GM12891 (cell line): ENCODE results near the gene EXOSC2.
"Not testable (repeated sequence)": the region's sequence is repeated elsewhere in the genome, so short reads cannot be mapped to it uniquely, and the experiment has no call there.

Experiments used
- DNase-seq: peaks from one replicate; pipeline ENCODE4 v3.0.0; 2011; ENCODE audit warnings: low spot score; ENCODE audit not compliant: insufficient read length
- FAIRE-seq: peaks from 2 replicates; lab custom pipeline; 2011; peaks lifted over from hg19 to GRCh38; lab: Jason Lieb, UNC
- PAX5 ChIP-seq: IDR thresholded peaks from 2 replicates; pipeline ENCODE4 v1.6.1; 2011; ENCODE audit warnings: low read length, moderate library complexity, mild to moderate bottlenecking; ENCODE audit not compliant: insufficient read depth, severe bottlenecking
- POLR2A ChIP-seq: IDR thresholded peaks from 2 replicates; pipeline ENCODE4 v1.6.1; 2011; ENCODE audit warnings: low read depth, low read length, control low read depth
- POLR2AphosphoS5 ChIP-seq: IDR thresholded peaks from 2 replicates; pipeline ENCODE4 v1.6.1; 2011; ENCODE audit warnings: low read depth, low read length, control low read depth
- POU2F2 ChIP-seq: IDR thresholded peaks from 2 replicates; pipeline ENCODE4 v1.6.1; 2011; ENCODE audit warnings: low read depth, mild to moderate bottlenecking, control low read depth, low read length, moderate library complexity
- SPI1 ChIP-seq: IDR thresholded peaks from 2 replicates; pipeline ENCODE4 v1.6.1; 2011; ENCODE audit warnings: low read depth, low read length, control low read depth
- TAF1 ChIP-seq: IDR thresholded peaks from 2 replicates; pipeline ENCODE4 v1.6.1; 2011; ENCODE audit warnings: low read depth, low read length, control low read depth

The EXOSC2 gene

GRCh38 chr9:130680836-130681768 is 12.5 kb upstream of the EXOSC2 start:
- peak; percentile 87 for FAIRE-seq
- no peak for DNase-seq
- TF ChIP-seq TAF1 = no peak

GRCh38 chr9:130681769-130682420 is 11.7 kb upstream of the EXOSC2 start:
- no peak for TF ChIP-seq TAF1
- no peak for TF ChIP-seq POLR2AphosphoS5
- TF ChIP-seq PAX5 = no peak
- TF ChIP-seq POLR2A = no peak
- TF ChIP-seq POU2F2 = no peak
- TF ChIP-seq SPI1 = no peak
- DNase-seq = no peak
- FAIRE-seq = peak; percentile 35

GRCh38 chr9:130682421-130683121 is 11.0 kb upstream of the EXOSC2 start:
- peak; percentile 64 for FAIRE-seq
- TF ChIP-seq TAF1 = no peak
- peak; percentile 56 for TF ChIP-seq SPI1
- no peak for DNase-seq

GRCh38 chr9:130685104-130685503 is 8.5 kb upstream of the EXOSC2 start:
- FAIRE-seq = no peak
- DNase-seq = no peak
- TF ChIP-seq POLR2A (no peak), POLR2AphosphoS5 (no peak), SPI1 (no peak), POU2F2 (no peak), TAF1 (no peak), PAX5 (no peak)

- FAIRE-seq, DNase-seq: not testable (repeated sequence)
These were observed 7.6 kb upstream of the EXOSC2 start for GRCh38 chr9:130685945-130686344.

- DNase-seq = no peak
- FAIRE-seq = no peak
- no peak for TF ChIP-seq SPI1
- no peak for TF ChIP-seq PAX5
- TF ChIP-seq POU2F2 = no peak
These were observed 6.0 kb upstream of the EXOSC2 start for GRCh38 chr9:130687615-130688014.

- no peak for DNase-seq
- FAIRE-seq = no peak
These were observed 5.5 kb upstream of the EXOSC2 start for GRCh38 chr9:130688072-130688471.

GRCh38 chr9:130689572-130689936 is 4.0 kb upstream of the EXOSC2 start:
- FAIRE-seq = no peak
- TF ChIP-seq TAF1 (no peak), POU2F2 (no peak), POLR2A (no peak), SPI1 (no peak), POLR2AphosphoS5 (no peak), PAX5 (no peak)
- DNase-seq = no peak

More at GRCh38 chr9:130688072-130688471, 5.5 kb upstream of the EXOSC2 start:
- TF ChIP-seq TAF1 (no peak), PAX5 (no peak), POLR2A (no peak), POLR2AphosphoS5 (no peak), SPI1 (no peak), POU2F2 (no peak)

- FAIRE-seq (no peak), DNase-seq (no peak)
- TF ChIP-seq SPI1 (no peak), TAF1 (no peak), PAX5 (no peak), POLR2A (no peak), POLR2AphosphoS5 (no peak), POU2F2 (no peak)
These were observed 3.5 kb upstream of the EXOSC2 start for GRCh38 chr9:130689937-130690700.
